Panc1 (cell line): ENCODE measurements around the gene INPP4B. TPM values are rescaled to one million over a fixed set of nuclear protein-coding genes. Genes with fewer than 3 reads are reported as not detected.

Source experiments
- ATAC-seq: fragments of 200-7000 bp; cut with Tn5 transposase; 2 replicates; pipeline ENCODE4 v1.9.1; 2020; ENCODE audit warnings: mild to moderate bottlenecking, moderate library complexity
- BruUV-seq: library from RNA; stranded (reverse); fragments of 400-500 nt; replicated peaks from 2 replicates; lab custom pipeline; 2021; lab: Mats Ljungman, UMichigan
- CTCF ChIA-PET: fragments of 300-600 bp; sonication (Branson Sonifier 250); formaldehyde crosslinking; loops from one replicate; lab custom pipeline; 2022; ENCODE audit warnings: antibody characterized with exemption; lab: Charles Lee
- POLR2A ChIA-PET: fragments of 300-600 bp; sonication (Branson Sonifier 250); formaldehyde crosslinking; loops from one replicate; lab custom pipeline; 2022; ENCODE audit warnings: antibody characterized with exemption; lab: Charles Lee
- DNase-seq: peaks from one replicate; pipeline ENCODE4 v3.0.0-alpha.2; 2010; ENCODE audit warnings: low read depth, low spot score
- H3K27ac ChIP-seq: 2 replicates; pipeline ENCODE4 v1.5.1; 2011; ENCODE audit warnings: mild to moderate bottlenecking, low read length, inconsistent platforms
- H3K27me3 ChIP-seq: fragments of 200-500 bp; sonication (Bioruptor generic); 2 replicates; pipeline ENCODE4 v1.6.0; 2014; ENCODE audit warnings: low read length, inconsistent platforms; ENCODE audit not compliant: control insufficient read depth, insufficient read depth
- H3K36me3 ChIP-seq: fragments of 200-500 bp; sonication (Bioruptor generic); 2 replicates; pipeline ENCODE4 v1.5.1; 2014; ENCODE audit warnings: inconsistent platforms, mild to moderate bottlenecking, low read length, moderate library complexity; ENCODE audit not compliant: control insufficient read depth, insufficient read depth
- H3K4me1 ChIP-seq: 2 replicates; pipeline ENCODE4 v1.5.1; 2011; ENCODE audit warnings: inconsistent platforms, mild to moderate bottlenecking, low read length, moderate library complexity; ENCODE audit not compliant: control insufficient read depth, insufficient read depth
- H3K4me3 ChIP-seq, 2 experiments: 2 replicates each; pipeline ENCODE4 v1.5.1; 2011 to 2012; ENCODE audit warnings: low read depth in 2 of 2, low read length in 2 of 2, mild to moderate bottlenecking in 2 of 2, inconsistent platforms in 1 of 2, moderate library complexity in 1 of 2
- H3K9me3 ChIP-seq: fragments of 200-500 bp; sonication (Bioruptor generic); 2 replicates; pipeline ENCODE4 v1.5.1; 2014; ENCODE audit warnings: low read depth, mild to moderate bottlenecking, inconsistent platforms, low read length, moderate library complexity; ENCODE audit not compliant: control insufficient read depth, insufficient read depth
- POLR2AphosphoS5 ChIP-seq: IDR thresholded peaks from 2 replicates; pipeline ENCODE4 v1.6.1; 2012; ENCODE audit warnings: mild to moderate bottlenecking, low read depth, low read length, moderate library complexity
- REST ChIP-seq, 2 experiments: IDR thresholded peaks; 2 replicates each; pipeline ENCODE4 v1.6.1; 2011 to 2012; ENCODE audit warnings: low read depth in 2 of 2, control low read depth in 1 of 2, low read length in 1 of 2, mild to moderate bottlenecking in 1 of 2, moderate library complexity in 1 of 2; ENCODE audit not compliant: insufficient read depth in 1 of 2
- SIN3A ChIP-seq: IDR thresholded peaks from 2 replicates; pipeline ENCODE4 v1.6.1; 2012; ENCODE audit warnings: low read depth, mild to moderate bottlenecking, low read length, moderate library complexity, borderline replicate concordance; ENCODE audit not compliant: insufficient read depth
- TCF7L2 ChIP-seq: IDR thresholded peaks from 2 replicates; pipeline ENCODE4 v1.6.1; 2011; ENCODE audit warnings: mild to moderate bottlenecking, low read depth, low read length, inconsistent platforms
- in situ Hi-C: cut with HindIII; loops from 2 replicates; pipeline ENCODE4 v1.10.0; 2016; ENCODE audit warnings: low sequenced_read_pairs, low pct_unique_long_range_greater_than_20kb
- intact Hi-C: fragments of 100-400 bp; cut with micrococcal nuclease; formaldehyde crosslinking; loops from one replicate; pipeline ENCODE4 v1.10.0; 2022; ENCODE audit not compliant: unreplicated experiment
- total RNA-seq: library from RNA; stranded (reverse); gene quantifications from one replicate; pipeline ENCODE4 v1.2.1, GENCODE V29; 2021; ENCODE audit not compliant: unreplicated experiment
- TF ChIP-seq, protein P1 (sequence below): fragments of 450-650 bp; IDR thresholded peaks from 2 replicates; pipeline ENCODE4 v1.5.1; 2017; ENCODE audit warnings: mild to moderate bottlenecking

Gene INPP4B
- total RNA-seq, 1 experiment from 2014 or later = 4.5 TPM

DNA sequence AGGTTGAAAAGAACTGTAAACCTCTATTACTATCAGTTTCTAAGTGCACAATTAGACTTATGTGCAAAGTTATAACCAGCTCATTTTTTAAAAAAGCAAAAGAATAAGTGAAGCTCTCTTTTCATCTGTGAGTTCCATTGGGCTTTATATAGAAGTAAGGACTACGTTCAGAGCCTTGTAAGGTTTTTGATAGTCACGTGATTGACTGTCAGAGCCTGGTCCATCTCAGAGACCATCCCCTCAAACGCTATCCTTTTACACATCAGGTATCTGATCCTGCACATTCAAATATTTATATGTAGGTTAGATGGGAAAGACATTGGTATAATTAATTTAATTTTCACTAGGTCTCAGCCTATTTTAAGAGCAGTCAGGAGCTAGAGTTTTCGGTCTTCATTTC, 279.3 kb downstream of the INPP4B start:
- H3K27me3 ChIP-seq = no peaks in the 10 kb centered on the region
- DNase-seq (no peak), ATAC-seq (no peak)
- no peaks in the 10 kb centered on the region for H3K4me1 ChIP-seq
- BruUV-seq = no TSS peak
- no peak overlapping the region for H3K27ac ChIP-seq
- no peaks in the 10 kb centered on the region for H3K36me3 ChIP-seq
- H3K9me3 ChIP-seq = no peaks in the 10 kb centered on the region
- ChIA-PET POLR2A (no interaction called here), CTCF (no interaction called here)
- TF ChIP-seq TCF7L2 (no peak), POLR2AphosphoS5 (no peak), SIN3A (no peak), REST (IDR thresholded peaks at IDR 0.05; ENCODE audit: insufficient read depth in 1 of 2, low read depth in 2 of 2, low read length in 1 of 2) (no peak)
- TF ChIP-seq, protein P1, sequence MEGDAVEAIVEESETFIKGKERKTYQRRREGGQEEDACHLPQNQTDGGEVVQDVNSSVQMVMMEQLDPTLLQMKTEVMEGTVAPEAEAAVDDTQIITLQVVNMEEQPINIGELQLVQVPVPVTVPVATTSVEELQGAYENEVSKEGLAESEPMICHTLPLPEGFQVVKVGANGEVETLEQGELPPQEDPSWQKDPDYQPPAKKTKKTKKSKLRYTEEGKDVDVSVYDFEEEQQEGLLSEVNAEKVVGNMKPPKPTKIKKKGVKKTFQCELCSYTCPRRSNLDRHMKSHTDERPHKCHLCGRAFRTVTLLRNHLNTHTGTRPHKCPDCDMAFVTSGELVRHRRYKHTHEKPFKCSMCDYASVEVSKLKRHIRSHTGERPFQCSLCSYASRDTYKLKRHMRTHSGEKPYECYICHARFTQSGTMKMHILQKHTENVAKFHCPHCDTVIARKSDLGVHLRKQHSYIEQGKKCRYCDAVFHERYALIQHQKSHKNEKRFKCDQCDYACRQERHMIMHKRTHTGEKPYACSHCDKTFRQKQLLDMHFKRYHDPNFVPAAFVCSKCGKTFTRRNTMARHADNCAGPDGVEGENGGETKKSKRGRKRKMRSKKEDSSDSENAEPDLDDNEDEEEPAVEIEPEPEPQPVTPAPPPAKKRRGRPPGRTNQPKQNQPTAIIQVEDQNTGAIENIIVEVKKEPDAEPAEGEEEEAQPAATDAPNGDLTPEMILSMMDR = no peak
- intact Hi-C loops = no loop called here
- in situ Hi-C loops = no loop called here
- no peak overlapping the region for H3K4me3 ChIP-seq

- Histone ChIP-seq H3K4me3 (no peak overlapping the region), H3K4me1 (no peaks in the 10 kb centered on the region), H3K27me3 (no peaks in the 10 kb centered on the region), H3K36me3 (no peaks in the 10 kb centered on the region), H3K27ac (peak overlapping the region; percentile 39; the same call in 1 of the 2 replicates), H3K9me3 (no peaks in the 10 kb centered on the region)
- ChIA-PET CTCF (no interaction called here), POLR2A (no interaction called here)
- intact Hi-C loops = no loop called here
- DNase-seq (no peak), ATAC-seq (no peak)
- TF ChIP-seq REST (IDR thresholded peaks at IDR 0.05; ENCODE audit: insufficient read depth in 1 of 2, low read depth in 2 of 2, low read length in 1 of 2) = no peak
- no peak for TF ChIP-seq SIN3A
- TF ChIP-seq TCF7L2 = no peak
- no peak for TF ChIP-seq POLR2AphosphoS5
- TF ChIP-seq, protein P1 = no peak
- BruUV-seq = no TSS peak
- in situ Hi-C loops = no loop called here
Observed at GRCh38 chr4:142566243-142566642, 279.9 kb downstream of the INPP4B start.
